GM20431 (cell line): ENCODE data around the gene HRH3.

Experiments
- in situ Hi-C: fragments of 300-500 bp; cut with MseI, MboI; formaldehyde crosslinking; loops from one replicate; pipeline ENCODE4 v1.15.0; 2020; ENCODE audit warnings: low sequenced_read_pairs; ENCODE audit not compliant: unreplicated experiment

Gene HRH3

GRCh38 chr20:62232194-62232593 is 12.1 kb upstream of the HRH3 start:
- in situ Hi-C loops: no loop called here

- in situ Hi-C loops: no loop called here
These were observed 11.2 kb upstream of the HRH3 start for GRCh38 chr20:62231292-62231691.

- in situ Hi-C loops: no loop called here
These were observed 10.6 kb upstream of the HRH3 start for GRCh38 chr20:62230696-62231095.

DNA sequence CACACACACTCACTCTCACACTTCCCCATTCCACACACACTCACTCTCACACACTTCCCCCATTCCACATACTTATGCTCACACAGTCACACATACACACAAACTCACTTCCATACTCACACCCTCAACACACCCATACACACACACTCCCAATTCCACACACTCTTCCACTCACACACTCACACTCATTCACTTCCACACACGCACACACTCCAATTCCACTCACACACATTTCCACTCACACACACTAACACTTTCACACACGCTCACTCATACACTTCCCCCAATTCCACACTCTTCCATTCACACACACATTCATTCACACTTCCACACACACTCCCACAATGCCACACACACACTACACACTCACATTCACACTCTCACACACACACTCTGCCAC is 10.2 kb upstream of the HRH3 start:
- in situ Hi-C loops: no loop called here

DNA sequence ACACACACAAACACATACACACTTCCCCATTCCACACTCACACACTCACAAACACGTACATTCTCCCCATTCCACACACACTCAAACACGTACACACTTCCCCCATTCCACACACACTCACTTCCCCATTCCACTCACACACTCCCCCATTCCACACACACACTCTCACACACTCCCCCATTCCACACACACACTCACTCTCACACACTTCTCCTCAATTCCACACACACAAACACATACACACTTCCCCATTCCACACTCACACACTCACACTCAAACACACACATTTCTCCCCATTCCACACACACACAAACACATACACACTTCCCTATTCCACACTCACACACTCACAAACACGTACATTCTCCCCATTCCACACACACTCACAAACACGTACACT is 9.6 kb upstream of the HRH3 start:
- in situ Hi-C loops: no loop called here

- in situ Hi-C loops: no loop called here
These were observed 9.0 kb upstream of the HRH3 start for GRCh38 chr20:62228982-62229545.

GRCh38 chr20:62227977-62228958 is 8.2 kb upstream of the HRH3 start:
- in situ Hi-C loops: no loop called here

- in situ Hi-C loops: no loop called here
These were observed 7.5 kb upstream of the HRH3 start for GRCh38 chr20:62227591-62227976.

DNA sequence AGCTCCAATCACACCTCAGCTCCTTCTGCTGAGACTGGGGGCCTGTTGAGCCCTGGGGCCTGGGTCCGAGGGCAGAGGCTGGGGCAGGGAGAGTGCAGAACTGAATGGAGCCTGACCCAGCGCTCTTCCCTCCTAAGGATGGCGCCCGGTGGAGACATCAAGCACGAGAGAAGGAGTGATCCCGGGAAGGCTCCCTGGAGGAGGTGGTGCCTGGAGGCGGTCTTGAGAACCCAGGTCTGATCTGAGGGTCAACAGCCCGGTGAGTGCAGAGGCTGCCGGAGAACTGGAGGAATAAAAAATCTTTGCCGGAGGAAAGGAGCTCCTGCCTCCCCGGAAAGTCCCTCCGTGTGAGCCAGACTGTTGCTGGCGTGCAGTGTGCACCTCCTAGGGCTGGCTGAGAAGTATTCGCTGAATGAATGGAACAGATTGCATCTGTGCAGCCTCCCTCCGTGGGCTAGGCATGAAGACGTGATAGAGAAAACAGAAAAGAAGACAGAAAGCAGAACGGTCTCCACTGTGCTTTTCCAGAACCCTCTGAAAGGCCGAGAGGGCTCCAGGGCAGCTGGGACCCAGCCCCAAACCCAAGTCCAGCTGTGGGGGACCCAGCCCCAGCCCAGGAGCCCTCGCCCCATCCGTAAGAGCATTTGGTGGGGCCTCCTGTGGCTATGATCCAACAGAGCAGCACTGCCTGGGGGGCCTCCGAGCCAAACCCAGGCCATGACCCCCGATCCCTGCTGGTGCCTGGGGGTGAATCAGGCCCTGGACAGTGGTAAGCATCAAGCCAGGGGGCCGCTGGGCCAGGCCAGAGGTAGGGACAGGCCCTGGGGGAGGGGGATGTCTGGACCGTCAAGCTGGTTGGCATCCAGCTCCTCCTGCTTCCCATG is 6.9 kb upstream of the HRH3 start:
- in situ Hi-C loops: no loop called here

DNA sequence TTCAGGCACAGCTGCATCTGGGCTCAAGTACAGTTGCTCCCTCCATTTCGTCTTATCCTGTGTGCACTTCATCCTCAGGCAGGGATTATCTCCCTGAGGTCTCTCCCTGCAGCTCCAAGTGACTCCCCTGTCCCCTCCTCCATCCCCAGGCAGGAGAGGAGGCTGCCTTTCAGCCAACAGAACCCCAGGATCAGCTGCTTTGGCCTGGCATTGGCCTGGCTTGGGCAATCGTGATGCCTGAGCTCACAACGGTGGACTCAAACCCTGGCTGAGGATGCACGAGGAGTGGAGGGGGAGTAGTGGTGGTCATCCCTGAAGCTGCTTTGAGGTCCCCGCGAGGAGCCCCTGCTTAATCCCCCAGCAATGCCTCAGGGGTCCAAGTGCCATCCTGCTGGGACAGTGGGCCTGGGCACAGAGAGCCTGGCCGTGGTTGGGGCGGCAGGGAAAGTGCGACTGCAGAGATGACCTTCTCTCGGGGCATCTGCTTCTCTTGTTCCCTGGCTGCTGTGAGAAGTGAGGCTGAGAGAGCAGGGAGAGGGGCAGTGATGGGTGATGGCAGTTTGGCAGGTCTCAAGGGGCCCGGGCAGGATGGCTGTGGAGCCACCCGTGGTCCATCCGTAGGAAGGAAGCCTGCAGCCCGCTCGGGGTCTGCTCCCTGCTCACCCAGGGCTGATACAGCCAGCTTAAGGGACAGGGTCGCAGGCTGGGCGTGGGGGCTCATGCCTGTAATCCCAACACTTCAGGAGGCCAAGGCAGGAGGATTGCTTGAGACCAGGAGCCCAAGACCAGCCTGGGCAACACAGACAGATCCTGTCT is 6.0 kb upstream of the HRH3 start:
- in situ Hi-C loops: no loop called here

- in situ Hi-C loops: no loop called here
These were observed 4.9 kb upstream of the HRH3 start for GRCh38 chr20:62225026-62225425.

- in situ Hi-C loops: no loop called here
These were observed 4.2 kb upstream of the HRH3 start for GRCh38 chr20:62224113-62224855.

DNA sequence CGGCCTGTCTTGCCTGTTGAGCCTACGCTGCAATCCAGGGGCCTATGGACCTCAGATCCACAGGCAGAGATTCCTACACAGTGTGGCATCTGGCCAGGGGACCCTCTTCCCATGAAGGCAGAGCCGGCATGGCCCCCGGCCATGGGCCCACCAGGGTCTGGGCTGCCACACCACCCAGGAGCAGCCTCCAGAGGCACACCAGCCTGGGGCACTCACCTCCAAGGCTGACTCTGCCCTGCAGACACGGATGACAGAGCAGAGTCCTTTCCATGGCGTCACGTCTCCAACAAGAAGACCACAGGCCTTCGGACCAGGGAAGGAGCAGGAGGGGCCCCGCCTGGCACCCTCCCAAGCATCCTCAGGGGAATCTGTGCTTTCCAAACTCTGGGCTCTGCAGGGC is 3.5 kb upstream of the HRH3 start:
- in situ Hi-C loops: no loop called here

DNA sequence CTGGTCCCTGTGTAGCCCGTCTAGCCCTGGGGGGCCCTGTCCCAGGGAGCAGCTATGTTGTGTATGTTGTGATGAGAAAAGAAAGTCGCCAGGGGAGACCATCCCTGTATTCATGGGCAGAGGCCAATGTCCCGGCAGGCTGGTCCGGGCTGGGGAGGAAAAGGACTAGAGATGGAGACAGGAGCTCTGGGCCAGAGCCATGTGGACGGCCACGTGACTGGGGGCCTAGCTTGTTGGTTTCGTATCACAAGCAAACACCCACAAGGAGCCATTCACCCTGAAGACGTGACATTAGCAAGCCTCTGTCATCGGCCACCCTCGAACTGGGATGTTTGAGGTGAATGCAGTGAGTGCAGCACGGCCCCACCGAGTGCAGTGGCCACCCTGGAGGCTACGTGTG is 2.9 kb upstream of the HRH3 start:
- in situ Hi-C loops: no loop called here

GRCh38 chr20:62222266-62222850 is 2.3 kb upstream of the HRH3 start:
- in situ Hi-C loops: no loop called here

DNA sequence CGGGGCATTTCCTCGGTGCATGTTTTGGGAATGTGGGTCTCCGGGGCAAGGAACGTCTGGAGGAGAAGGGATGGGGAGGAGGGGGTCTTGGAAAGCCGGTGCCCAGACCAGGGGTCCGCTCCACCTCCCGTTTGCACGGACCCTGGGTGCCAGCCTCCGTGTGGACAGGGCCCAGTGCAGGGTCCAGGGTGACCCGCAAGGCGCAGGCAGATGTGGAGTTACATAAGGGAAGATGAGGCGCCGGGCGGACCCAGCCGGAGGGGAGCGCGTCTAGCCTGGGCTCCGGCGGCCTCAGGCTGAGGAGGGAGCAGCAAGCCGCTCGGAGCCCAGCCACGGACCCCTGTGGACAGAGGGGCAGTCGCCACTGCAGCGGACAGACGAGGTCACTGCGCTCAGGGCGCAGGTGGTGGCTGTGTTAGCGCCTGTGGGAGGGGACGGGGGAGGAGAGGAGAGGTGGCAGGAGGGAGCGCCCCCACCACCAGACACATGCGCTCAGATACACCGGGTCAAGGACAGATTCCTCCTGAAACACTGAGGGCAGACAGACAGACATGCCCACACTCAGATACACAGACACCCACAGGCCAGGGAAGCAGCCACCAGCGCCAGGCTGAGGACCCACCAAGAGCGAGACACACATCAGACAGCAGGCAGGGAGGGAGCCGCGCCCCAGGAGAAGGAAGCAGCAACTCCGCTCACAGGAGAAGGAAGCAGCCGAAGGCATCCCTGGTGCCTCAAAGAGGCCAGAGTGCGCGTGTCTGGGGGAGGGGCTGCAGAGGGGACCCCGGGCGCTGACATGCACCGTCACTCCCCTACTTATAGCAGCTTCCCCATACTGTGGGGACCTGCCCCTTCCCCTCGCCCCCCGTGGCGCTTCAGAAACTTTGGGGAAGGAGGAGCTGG is 839 bp upstream of the HRH3 start:
- in situ Hi-C loops: no loop called here

- in situ Hi-C loops: no loop called here
These were observed 732 bp downstream of the HRH3 start for GRCh38 chr20:62219101-62219991.
